Body of pancreas (tissue), 4 donors: ENCODE results near the gene ASIC3.

Source experiments
- CTCF ChIP-seq, 7 experiments: fragments of 450-650 bp in 4 of 7; fragments of 200-600 bp in 3 of 7; sonication (generic) in 3 of 7; IDR thresholded peaks; one replicate each; pipeline ENCODE4 v1.5.1; 2016 to 2019; ENCODE audit warnings: antibody characterized with exemption in 7 of 7
- POLR2A ChIP-seq, 3 donors: fragments of 450-650 bp; IDR thresholded peaks; one replicate each; pipeline ENCODE4 v1.6.1; 2016; ENCODE audit warnings: antibody characterized with exemption in 3 of 3, mild to moderate bottlenecking in 2 of 3

GRCh38 chr7:151082141-151083070 is 34.1 kb downstream of the ASIC3 start:
- no peak for TF ChIP-seq CTCF (IDR thresholded peaks at IDR 0.05)
- no peak for TF ChIP-seq POLR2A (IDR thresholded peaks at IDR 0.05)
